Keratinocyte (primary cell): ENCODE results near the gene ZNF8. TPM values are rescaled to one million over a fixed set of nuclear protein-coding genes. Genes with fewer than 3 reads are reported as not detected.
A peak's percentile ranks its signal among the peaks of the same experiment; 100 is the strongest.

Experiments used
- DNase-seq: peaks from one replicate; pipeline ENCODE4 v3.0.0-alpha.2; 2011; ENCODE audit warnings: low read depth, missing footprints, low spot score
- FAIRE-seq: peaks from 2 replicates; lab custom pipeline; 2011; peaks lifted over from hg19 to GRCh38; lab: Jason Lieb, UNC
- H2AFZ ChIP-seq: 2 replicates; pipeline ENCODE4 v1.6.0; 2012; ENCODE audit warnings: low read length, control low read depth, inconsistent platforms; ENCODE audit not compliant: control insufficient read depth
- H3K27ac ChIP-seq: 2 replicates; pipeline ENCODE4 v1.5.1; 2011; ENCODE audit warnings: low read length; ENCODE audit not compliant: control insufficient read depth, insufficient read depth
- H3K27me3 ChIP-seq: 3 replicates; pipeline ENCODE4 v1.6.0; 2011; ENCODE audit warnings: low read length; ENCODE audit not compliant: control insufficient read depth, insufficient read depth; ENCODE audit errors: extremely low read depth
- H3K36me3 ChIP-seq, 2 experiments: 2 replicates in 1 of 2; 3 replicates in 1 of 2; pipeline ENCODE4 v1.5.1; 2011; ENCODE audit warnings: low read length in 2 of 2, mild to moderate bottlenecking in 1 of 2; ENCODE audit not compliant: control insufficient read depth in 2 of 2, insufficient read depth in 2 of 2; ENCODE audit errors: extremely low read depth in 1 of 2
- H3K4me1 ChIP-seq: 3 replicates; pipeline ENCODE4 v1.5.1; 2011; ENCODE audit warnings: low read length; ENCODE audit not compliant: control insufficient read depth, insufficient read depth; ENCODE audit errors: extremely low read depth
- H3K4me2 ChIP-seq: 3 replicates; pipeline ENCODE4 v1.6.0; 2011; ENCODE audit warnings: low read depth, low read length; ENCODE audit not compliant: control insufficient read depth, insufficient read depth; ENCODE audit errors: extremely low read depth
- H3K4me3 ChIP-seq, 3 experiments: fragments of 200-600 bp in 1 of 3; sonication (generic) in 1 of 3; 2 replicates in 2 of 3; 3 replicates in 1 of 3; pipeline ENCODE4 v1.5.1; 2011 to 2016; ENCODE audit warnings: low read length in 3 of 3, mild to moderate bottlenecking in 3 of 3, control low read depth in 2 of 3, inconsistent platforms in 1 of 3, low read depth in 1 of 3, mixed read lengths in 1 of 3, mixed run types in 1 of 3, moderate library complexity in 1 of 3; ENCODE audit not compliant: control insufficient read depth in 2 of 3, insufficient read depth in 2 of 3; ENCODE audit errors: extremely low read depth in 1 of 3
- H3K79me2 ChIP-seq: 2 replicates; pipeline ENCODE4 v1.6.0; 2012; ENCODE audit warnings: low read length; ENCODE audit not compliant: control insufficient read depth, insufficient read depth
- H3K9ac ChIP-seq: 3 replicates; pipeline ENCODE4 v1.6.0; 2011; ENCODE audit warnings: low read length; ENCODE audit not compliant: control insufficient read depth, insufficient read depth; ENCODE audit errors: extremely low read depth
- H3K9me1 ChIP-seq: 3 replicates; pipeline ENCODE4 v1.6.0; 2011; ENCODE audit warnings: low read length; ENCODE audit not compliant: control insufficient read depth, insufficient read depth; ENCODE audit errors: extremely low read depth
- H3K9me3 ChIP-seq: 2 replicates; pipeline ENCODE4 v1.5.1; 2012; ENCODE audit warnings: low read depth, low read length; ENCODE audit not compliant: control insufficient read depth
- H4K20me1 ChIP-seq: 3 replicates; pipeline ENCODE4 v1.6.0; 2011; ENCODE audit warnings: low read length; ENCODE audit not compliant: control insufficient read depth, insufficient read depth; ENCODE audit errors: extremely low read depth
- EZH2 ChIP-seq: IDR thresholded peaks from one replicate; pipeline ENCODE4 v1.6.1; 2012; ENCODE audit warnings: inconsistent platforms, mild to moderate bottlenecking, low read length, moderate library complexity
- dilution Hi-C: fragments of 300-500 bp; cut with MboI; formaldehyde crosslinking; loops from one replicate; pipeline ENCODE4 v1.7.0; 2020; ENCODE audit warnings: low sequenced_read_pairs; ENCODE audit not compliant: extremely low pct_ligation_motif_present
- polyA plus RNA-seq, 5 experiments: library from polyadenylated mRNA; depleted of rRNA in 3 of 5; stranded (reverse) in 3 of 5; stranded (forward) in 1 of 5; unstranded in 1 of 5; fragments of >200 nt; gene quantifications; 1 replicate in 1 of 5; 2 replicates in 3 of 5; 3 replicates in 1 of 5; pipeline versions ENCODE4 v1.2.1 to v1.2.3, GENCODE V29; 2011 to 2012; ENCODE audit warnings: missing spikeins in 2 of 5, low read depth in 1 of 5, low replicate concordance in 1 of 5
- TF ChIP-seq, protein P1 (sequence below), 3 experiments: IDR thresholded peaks in 1 of 3; conservative IDR thresholded peaks in 1 of 3; optimal IDR thresholded peaks in 1 of 3; 2 replicates in 2 of 3; 3 replicates in 1 of 3; pipeline versions ENCODE3 to v1.5.1; 2011; ENCODE audit warnings: low read length in 3 of 3, mild to moderate bottlenecking in 3 of 3, moderate library complexity in 2 of 3, control low read depth in 1 of 3, inconsistent platforms in 1 of 3; ENCODE audit not compliant: insufficient read depth in 2 of 3; ENCODE audit errors: extremely low read depth in 1 of 3

Gene ZNF8
- polyA plus RNA-seq, 1 donor (not counting 4 experiments of a cell fraction or from before 2014, with no cell fraction given), result 2.7 TPM

- no peak overlapping the region for H3K27ac ChIP-seq
These were observed 50.2 kb downstream of the ZNF8 start for GRCh38 chr19:58328999-58329398.

GRCh38 chr19:58330458-58330857 is 51.7 kb downstream of the ZNF8 start:
- H4K20me1 ChIP-seq, result no peaks in the 10 kb centered on the region
- H3K9me1 ChIP-seq, result peaks cover under 1% of the 10 kb centered on the region
- dilution Hi-C loops, result no loop called here
- H2AFZ ChIP-seq, result no peak overlapping the region
- H3K4me2 ChIP-seq, result no peak overlapping the region
- DNase-seq (no peak), FAIRE-seq (peak; percentile 55)
- H3K27ac ChIP-seq, result no peak overlapping the region
- peaks cover 34% of the 10 kb centered on the region for H3K79me2 ChIP-seq
- H3K27me3 ChIP-seq, result no peaks in the 10 kb centered on the region
- no peak overlapping the region for H3K9ac ChIP-seq
- no peak overlapping the region for H3K4me3 ChIP-seq
- TF ChIP-seq EZH2, result no peak
- TF ChIP-seq, protein P1, sequence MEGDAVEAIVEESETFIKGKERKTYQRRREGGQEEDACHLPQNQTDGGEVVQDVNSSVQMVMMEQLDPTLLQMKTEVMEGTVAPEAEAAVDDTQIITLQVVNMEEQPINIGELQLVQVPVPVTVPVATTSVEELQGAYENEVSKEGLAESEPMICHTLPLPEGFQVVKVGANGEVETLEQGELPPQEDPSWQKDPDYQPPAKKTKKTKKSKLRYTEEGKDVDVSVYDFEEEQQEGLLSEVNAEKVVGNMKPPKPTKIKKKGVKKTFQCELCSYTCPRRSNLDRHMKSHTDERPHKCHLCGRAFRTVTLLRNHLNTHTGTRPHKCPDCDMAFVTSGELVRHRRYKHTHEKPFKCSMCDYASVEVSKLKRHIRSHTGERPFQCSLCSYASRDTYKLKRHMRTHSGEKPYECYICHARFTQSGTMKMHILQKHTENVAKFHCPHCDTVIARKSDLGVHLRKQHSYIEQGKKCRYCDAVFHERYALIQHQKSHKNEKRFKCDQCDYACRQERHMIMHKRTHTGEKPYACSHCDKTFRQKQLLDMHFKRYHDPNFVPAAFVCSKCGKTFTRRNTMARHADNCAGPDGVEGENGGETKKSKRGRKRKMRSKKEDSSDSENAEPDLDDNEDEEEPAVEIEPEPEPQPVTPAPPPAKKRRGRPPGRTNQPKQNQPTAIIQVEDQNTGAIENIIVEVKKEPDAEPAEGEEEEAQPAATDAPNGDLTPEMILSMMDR (optimal IDR thresholded peaks at IDR 0.05 in 1 of 3, IDR thresholded peaks at IDR 0.05 in 1 of 3, conservative IDR thresholded peaks at IDR 0.05 in 1 of 3; ENCODE audit: extremely low read depth in 1 of 3, insufficient read depth in 2 of 3, low read length in 3 of 3), result no peak
- H3K36me3 ChIP-seq, result peaks cover 3 to 5% of the 10 kb centered on the region in 2 experiments
- H3K4me1 ChIP-seq, result peaks cover 23% of the 10 kb centered on the region
- no peaks in the 10 kb centered on the region for H3K9me3 ChIP-seq

More at GRCh38 chr19:58328999-58329398, 50.2 kb downstream of the ZNF8 start:
- Histone ChIP-seq H2AFZ (no peak overlapping the region), H3K4me3 (no peak overlapping the region), H3K9me1 (peaks cover 2% of the 10 kb centered on the region), H3K4me1 (peaks cover 28% of the 10 kb centered on the region), H3K79me2 (peaks cover 43% of the 10 kb centered on the region), H3K27me3 (no peaks in the 10 kb centered on the region), H3K36me3 (peaks cover 5 to 7% of the 10 kb centered on the region in 2 experiments), H3K9ac (no peak overlapping the region), H3K4me2 (no peak overlapping the region), H3K9me3 (no peaks in the 10 kb centered on the region), H4K20me1 (no peaks in the 10 kb centered on the region)
- DNase-seq (no peak), FAIRE-seq (no peak)
- dilution Hi-C loops, result no loop called here
- TF ChIP-seq, protein P1 (optimal IDR thresholded peaks at IDR 0.05 in 1 of 3, IDR thresholded peaks at IDR 0.05 in 1 of 3, conservative IDR thresholded peaks at IDR 0.05 in 1 of 3; ENCODE audit: extremely low read depth in 1 of 3, insufficient read depth in 2 of 3, low read length in 3 of 3), result peak in 2 of 3 experiments; percentile 14 to 25
- TF ChIP-seq EZH2, result no peak
